Measurements from ENCODE around the gene TMEM128. TPM values are rescaled to one million over a fixed set of nuclear protein-coding genes. Genes with fewer than 3 reads are reported as not detected.

Gene TMEM128
- total RNA-seq, 1 experiment from 2014 or later, result 21.5 TPM

- no peaks in the 10 kb centered on the region for H3K79me1 ChIP-seq (ENCODE audit: insufficient read depth, low read depth, low read length, poor library complexity, severe bottlenecking)
- no peak overlapping the region for H2AK5ac ChIP-seq (ENCODE audit: insufficient read length, low read length)
- no peaks in the 10 kb centered on the region for H4K20me1 ChIP-seq (ENCODE audit: control insufficient read depth, insufficient read depth, insufficient read length)
- peaks cover 3% of the 10 kb centered on the region; the same call in 1 of the 2 replicates for H3K27me3 Mint-ChIP-seq (ENCODE audit: low read depth)
- H3K56ac ChIP-seq (ENCODE audit: insufficient read length, low read depth, low read length), result no peak overlapping the region
- H3K4me3 Mint-ChIP-seq, result no peak overlapping the region
- H2BK120ac ChIP-seq (ENCODE audit: low read depth, low read length, poor library complexity, severe bottlenecking), result no peak overlapping the region
- no peak overlapping the region for H4K8ac ChIP-seq (replicated peaks; ENCODE audit: insufficient read length, low read depth, low read length)
- WGBS (ENCODE audit: extremely low coverage, insufficient read length, low lambda C conversion rate), result no CpG with 5 or more reads among the region's 6 CpGs
- no peak overlapping the region for H2AFZ ChIP-seq (ENCODE audit: low read length)
- H4K91ac ChIP-seq (ENCODE audit: insufficient read length, low read depth, low read length), result no peak overlapping the region
- H3K27ac Mint-ChIP-seq, result no peak overlapping the region
- no peak overlapping the region for H3K18ac ChIP-seq (ENCODE audit: insufficient read length, low read depth, low read length)
- no peaks in the 10 kb centered on the region for H3K36me3 Mint-ChIP-seq (ENCODE audit: insufficient read depth in 1 of 3, low read depth in 3 of 3)
- H2BK20ac ChIP-seq (ENCODE audit: low read depth, low read length, poor library complexity, severe bottlenecking), result no peak overlapping the region
- H2BK5ac ChIP-seq (ENCODE audit: insufficient read length, low read length), result no peak overlapping the region
- H3K9me3 ChIP-seq (ENCODE audit: control insufficient read depth, low read depth, low read length), result no peaks in the 10 kb centered on the region
- H2BK12ac ChIP-seq (ENCODE audit: insufficient read length, low read depth, low read length), result no peak overlapping the region
- no peak overlapping the region for H3K4me2 ChIP-seq (ENCODE audit: insufficient read depth, insufficient read length, low read length)
- H3K4me1 Mint-ChIP-seq, result peaks cover 3% of the 10 kb centered on the region in 2 experiments; a peak in 1 of 4 replicates
- no peaks in the 10 kb centered on the region for H3K79me2 ChIP-seq (ENCODE audit: insufficient read depth, low read length)
- H3K27ac ChIP-seq (ENCODE audit: insufficient read length, low read depth, low read length), result no peak overlapping the region
- H3K27me3 ChIP-seq (ENCODE audit: insufficient read depth, low read length), result no peaks in the 10 kb centered on the region
- no peak overlapping the region for H3T11ph ChIP-seq (ENCODE audit: low read length)
- no peaks in the 10 kb centered on the region for H3K4me1 ChIP-seq (ENCODE audit: insufficient read depth, low read length)
- H4K5ac ChIP-seq (ENCODE audit: insufficient read length, low read depth, low read length), result no peak overlapping the region
- no peak overlapping the region for H3K9ac ChIP-seq (ENCODE audit: extremely low read depth, insufficient read length, low read length)
- no peak overlapping the region for H2BK15ac ChIP-seq (ENCODE audit: low read depth, low read length)
- no peaks in the 10 kb centered on the region for H3K23me2 ChIP-seq (ENCODE audit: insufficient read length, low read depth, low read length, poor library complexity, severe bottlenecking)
- H3K4ac ChIP-seq (ENCODE audit: low read depth, low read length), result no peak overlapping the region
- H3K14ac ChIP-seq (ENCODE audit: insufficient read depth, low read length), result no peak overlapping the region
- peak; percentile 44; the same call in 2 of the 3 replicates for TF ChIP-seq CTCF (conservative IDR thresholded peaks at IDR 0.05)
- no peak overlapping the region for H3K23ac ChIP-seq (ENCODE audit: insufficient read length, low read depth, low read length)
- no peaks in the 10 kb centered on the region for H3K9me3 Mint-ChIP-seq
- no peak for DNase-seq
These were observed 12.2 kb upstream of the TMEM128 start for GRCh38 chr4:4260185-4260751.
